Embryonic facial prominence (tissue), 1 donor: ENCODE results near the gene SEBOX.

ENCODE experiments used
- DNase-seq: peaks from one replicate; pipeline ENCODE4 v3.0.0-alpha.2; 2016; ENCODE audit errors: extremely low spot score

SEBOX gene

DNA sequence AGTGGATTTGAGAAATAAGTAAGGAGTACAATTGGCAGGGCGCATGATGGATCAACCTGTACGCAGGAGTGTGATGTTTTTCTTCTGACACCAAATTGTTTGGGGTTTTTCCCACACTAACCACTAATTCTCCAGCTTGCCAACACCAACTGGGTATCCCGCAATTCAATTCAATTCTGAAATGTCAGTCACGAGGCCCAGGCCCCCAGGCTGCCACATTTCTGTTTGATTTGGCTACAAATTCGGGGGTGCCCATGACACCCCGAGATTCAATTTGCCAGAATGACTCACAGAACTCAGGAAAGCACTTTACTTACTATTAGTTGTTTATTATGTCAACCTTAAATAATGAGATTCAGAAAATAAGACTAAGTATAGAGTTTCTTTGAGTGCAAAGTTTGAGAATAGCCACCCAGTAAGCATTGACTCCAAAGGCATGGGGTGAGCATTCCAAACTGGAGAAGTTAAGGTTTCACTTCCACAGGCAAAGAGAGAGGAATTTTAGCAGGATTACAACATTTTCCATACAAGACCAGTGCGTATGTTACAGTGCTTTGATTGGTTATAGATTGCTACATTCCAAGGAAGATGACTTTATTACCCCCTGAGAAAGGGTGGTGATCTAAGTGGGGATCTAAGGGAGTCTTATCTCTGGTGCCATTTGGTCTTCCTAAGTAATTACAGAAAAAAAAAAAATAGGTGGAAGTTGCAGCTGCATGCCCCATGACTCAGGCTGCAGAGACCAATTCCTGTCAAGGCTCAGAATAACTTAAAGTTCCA is 29.5 kb upstream of the SEBOX start:
- no peak for DNase-seq

DNA sequence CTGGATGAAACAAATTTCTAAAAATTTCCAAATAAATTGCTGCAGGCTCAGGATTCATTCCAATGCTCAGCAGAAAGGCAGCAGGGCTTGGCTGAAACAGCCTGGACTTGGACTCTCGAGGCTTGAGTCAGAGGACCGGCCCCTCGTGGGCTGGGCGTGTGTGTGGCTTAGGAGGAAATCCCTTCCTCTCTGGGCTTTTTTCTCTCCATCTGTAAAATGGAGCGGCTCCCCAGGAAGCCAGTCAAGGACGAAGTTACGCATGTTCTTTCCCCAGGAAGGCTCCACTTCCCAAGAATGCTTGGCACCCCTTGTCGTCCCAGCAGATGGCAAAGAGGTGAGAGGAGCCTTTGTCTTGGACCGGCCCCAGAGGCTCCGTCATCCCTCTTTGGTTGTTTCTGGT is 27.5 kb upstream of the SEBOX start:
- DNase-seq, result no peak

GRCh38 chr17:28391401-28391800 is 26.4 kb upstream of the SEBOX start:
- DNase-seq, result no peak

- no peak for DNase-seq
Measured at GRCh38 chr17:28390984-28391383, 26.0 kb upstream of the SEBOX start.

- DNase-seq, result no peak
Measured at GRCh38 chr17:28390563-28390962, 25.6 kb upstream of the SEBOX start.

GRCh38 chr17:28390141-28390540 is 25.1 kb upstream of the SEBOX start:
- no peak for DNase-seq

GRCh38 chr17:28388106-28388505 is 23.1 kb upstream of the SEBOX start:
- DNase-seq, result no peak

GRCh38 chr17:28386391-28386790 is 21.4 kb upstream of the SEBOX start:
- no peak for DNase-seq

- no peak for DNase-seq
Measured at GRCh38 chr17:28385406-28385805, 20.4 kb upstream of the SEBOX start.

- no peak for DNase-seq
Measured at GRCh38 chr17:28385037-28385400, 20.0 kb upstream of the SEBOX start.

DNA sequence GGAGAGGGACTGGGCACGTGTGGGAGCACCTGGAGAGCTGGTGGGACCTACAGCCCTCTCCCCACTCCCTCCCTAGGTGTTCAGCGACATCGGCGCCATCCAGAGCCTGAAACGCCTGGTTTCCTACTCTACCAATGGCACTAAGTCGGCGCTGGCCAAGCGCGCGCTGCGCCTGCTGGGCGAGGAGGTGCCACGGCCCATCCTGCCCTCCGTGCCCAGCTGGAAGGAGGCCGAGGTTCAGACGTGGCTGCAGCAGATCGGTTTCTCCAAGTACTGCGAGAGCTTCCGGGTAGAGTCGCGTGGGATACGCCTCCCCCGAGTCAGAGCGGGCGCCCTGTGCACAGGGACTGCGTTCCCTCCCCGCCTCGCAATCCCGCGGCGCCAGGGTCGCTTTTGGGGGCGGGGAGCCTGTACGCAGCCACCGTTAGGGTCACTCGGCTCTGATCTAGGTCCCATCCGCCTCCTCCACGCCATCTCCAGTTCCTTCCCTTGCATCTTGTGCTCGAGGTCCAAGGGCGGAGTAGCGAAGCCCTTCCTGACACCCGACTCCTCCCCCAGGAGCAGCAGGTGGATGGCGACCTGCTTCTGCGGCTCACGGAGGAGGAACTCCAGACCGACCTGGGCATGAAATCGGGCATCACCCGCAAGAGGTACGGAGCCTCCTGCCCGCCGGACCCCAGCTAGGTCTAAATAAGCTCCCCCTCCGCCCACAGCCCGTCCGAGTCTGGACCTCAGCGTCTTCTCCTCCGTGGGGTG is 19.5 kb upstream of the SEBOX start:
- no peak for DNase-seq

DNA sequence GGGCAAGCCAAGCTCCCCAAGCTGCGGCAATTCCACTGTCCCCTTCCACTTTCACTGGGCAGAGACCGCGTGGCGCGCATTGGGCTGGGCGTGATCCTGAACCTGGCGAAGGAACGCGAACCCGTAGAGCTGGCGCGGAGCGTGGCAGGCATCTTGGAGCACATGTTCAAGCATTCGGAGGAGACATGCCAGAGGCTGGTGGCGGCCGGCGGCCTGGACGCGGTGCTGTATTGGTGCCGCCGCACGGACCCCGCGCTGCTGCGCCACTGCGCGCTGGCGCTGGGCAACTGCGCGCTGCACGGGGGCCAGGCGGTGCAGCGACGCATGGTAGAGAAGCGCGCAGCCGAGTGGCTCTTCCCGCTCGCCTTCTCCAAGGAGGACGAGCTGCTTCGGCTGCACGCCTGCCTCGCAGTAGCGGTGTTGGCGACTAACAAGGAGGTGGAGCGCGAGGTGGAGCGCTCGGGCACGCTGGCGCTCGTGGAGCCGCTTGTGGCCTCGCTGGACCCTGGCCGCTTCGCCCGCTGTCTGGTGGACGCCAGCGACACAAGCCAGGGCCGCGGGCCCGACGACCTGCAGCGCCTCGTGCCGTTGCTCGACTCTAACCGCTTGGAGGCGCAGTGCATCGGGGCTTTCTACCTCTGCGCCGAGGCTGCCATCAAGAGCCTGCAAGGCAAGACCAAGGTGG is 16.3 kb upstream of the SEBOX start:
- no peak for DNase-seq

DNA sequence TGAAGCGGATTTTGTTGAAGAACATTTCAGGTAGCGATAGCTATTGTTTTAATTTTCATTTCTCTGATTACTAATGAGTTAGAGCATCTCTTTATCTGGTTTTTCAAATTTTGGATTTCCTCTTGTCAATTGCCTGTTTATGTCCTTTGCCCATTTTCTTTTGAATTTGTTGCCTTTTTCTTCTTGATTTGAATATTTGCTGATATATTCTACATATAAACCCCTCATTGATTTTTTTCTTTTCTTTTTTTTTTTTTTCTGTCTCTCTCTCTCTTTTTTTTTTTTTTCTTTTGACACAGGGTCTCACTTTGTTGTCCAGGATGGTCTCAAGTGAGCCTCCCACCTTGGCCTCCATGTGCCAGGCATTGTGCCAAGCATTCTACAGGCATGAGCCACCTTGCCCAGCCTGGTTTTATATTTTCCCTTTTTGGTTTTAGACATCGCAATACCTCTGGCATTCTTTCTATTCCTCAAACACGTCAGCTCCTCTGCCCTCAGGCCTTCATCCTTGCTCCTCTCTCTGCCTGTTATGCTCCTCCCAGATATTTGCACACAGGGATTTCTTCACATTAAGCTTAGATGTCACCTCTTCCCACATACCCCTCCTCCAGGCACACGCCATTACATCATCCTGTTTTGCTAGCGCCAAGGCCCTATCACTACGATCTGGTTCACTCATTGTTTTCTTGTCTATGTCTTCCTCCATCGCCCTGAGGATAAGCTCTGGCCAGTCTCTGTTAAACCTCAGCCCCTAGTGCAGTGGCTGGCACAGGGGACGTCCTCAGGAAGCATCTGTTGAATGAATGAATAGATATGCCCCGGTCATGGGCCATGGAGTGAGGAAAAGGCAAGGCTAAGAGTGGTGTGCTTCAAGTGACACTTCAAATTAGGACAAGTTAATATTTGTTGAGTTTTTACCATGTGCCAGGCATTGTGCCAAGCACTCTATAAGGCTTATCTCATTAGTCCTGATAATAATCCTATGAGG is 15.1 kb upstream of the SEBOX start:
- no peak for DNase-seq

DNA sequence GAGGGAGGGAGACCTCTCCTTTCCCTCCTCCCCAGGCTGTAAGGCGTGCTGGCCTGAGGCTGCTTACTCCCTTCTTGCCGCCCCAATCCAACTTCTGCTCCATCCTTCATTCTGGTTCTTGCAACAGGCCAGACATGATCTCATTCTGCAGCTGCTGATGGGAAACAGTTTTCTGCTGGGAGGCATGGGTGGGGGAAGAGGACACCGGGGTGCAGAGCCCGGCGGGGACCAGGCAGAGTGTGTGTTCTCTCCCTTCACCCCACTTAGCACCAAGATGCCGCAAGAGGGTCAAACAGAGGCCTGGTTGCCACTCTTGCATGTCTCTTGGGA is 7.9 kb upstream of the SEBOX start:
- no peak for DNase-seq

GRCh38 chr17:28372203-28372944 is 7.4 kb upstream of the SEBOX start:
- DNase-seq, result no peak

DNA sequence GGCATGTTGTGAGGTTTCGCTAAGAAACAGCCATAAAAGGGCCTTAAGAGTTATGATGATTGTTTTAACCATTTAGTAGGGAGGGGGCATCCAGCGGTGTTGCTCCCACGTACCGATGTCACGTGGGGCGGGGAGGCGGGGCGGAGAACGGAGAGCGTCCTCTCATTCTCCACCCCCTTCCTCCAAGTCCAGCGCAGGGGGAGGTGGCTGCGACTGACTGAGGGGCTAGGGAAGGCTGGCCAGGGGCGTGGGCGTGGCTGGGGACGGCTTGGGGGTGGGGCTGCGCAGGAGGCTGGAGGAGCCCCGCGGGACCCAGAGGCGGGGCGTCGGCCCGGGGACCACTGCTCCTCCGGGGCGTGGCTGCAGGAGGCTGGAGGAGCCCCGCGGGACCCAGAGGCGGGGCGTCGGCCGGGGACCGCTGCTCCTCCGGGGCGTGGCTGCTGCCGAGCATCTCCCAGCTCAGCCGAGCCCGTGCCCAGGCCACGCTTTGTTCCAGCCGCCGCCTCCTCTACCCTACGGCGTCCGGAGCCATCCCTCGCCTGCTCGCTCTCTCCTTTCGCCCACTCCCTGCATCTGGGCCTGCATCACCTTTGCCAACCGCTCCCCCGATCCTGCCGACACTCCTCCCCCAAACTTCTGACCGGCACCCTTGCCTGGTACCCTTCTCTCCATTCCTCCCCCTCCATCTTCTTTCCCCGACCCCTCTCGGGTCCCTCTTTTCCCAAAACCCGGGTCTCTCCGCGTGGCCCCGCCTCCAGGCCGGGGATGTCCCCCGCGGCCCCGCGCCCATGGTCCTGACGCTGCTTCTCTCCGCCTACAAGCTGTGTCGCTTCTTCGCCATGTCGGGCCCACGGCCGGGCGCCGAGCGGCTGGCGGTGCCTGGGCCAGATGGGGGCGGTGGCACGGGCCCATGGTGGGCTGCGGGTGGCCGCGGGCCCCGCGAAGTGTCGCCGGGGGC is 6.5 kb upstream of the SEBOX start, which contains the start of gene SARM1:
Gene SARM1 (plus strand): TSS at position 450 of the 958 bp plus-strand sequence. CDS start 339 bp downstream, at position 789.
- peak; percentile 54 for DNase-seq

GRCh38 chr17:28370744-28371103 is 5.7 kb upstream of the SEBOX start:
- no peak for DNase-seq

DNA sequence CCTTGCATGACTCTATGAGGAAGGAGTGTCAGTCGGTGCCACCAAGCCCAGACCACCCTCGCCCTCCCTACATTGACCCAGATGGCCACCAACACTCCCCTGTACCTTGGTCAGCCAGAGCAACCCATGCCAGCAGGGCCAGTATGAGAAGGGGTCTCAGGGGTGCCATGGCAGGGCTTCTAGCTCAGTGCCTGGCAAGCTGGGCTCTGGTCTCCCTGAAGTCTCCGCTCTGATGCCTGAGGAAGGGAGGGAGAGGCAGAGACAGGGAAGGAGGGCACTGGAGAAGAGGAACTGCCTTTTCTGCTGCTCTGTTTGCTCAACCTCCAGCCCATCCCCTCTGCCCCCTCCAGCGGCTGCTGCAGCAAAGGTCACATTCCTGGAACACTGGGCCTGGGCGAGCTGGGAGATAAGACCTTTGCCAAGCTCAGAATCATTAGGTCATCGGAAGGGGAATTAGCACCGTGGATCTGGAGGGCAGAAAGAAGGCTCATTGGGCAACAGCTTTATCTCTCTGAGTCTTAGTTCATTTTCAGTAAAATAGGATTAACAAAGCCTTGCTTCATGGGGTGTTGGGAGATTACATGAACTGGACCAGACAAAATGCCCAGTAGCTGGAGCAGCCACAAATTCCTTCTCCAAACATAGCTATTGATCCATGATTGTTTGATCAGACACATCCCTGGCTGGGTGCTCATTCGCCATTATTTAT is 5.2 kb upstream of the SEBOX start, which contains the start of gene VTN:
Gene VTN (minus strand): TSS at position 273 of the 709 bp plus-strand sequence. CDS start 104 bp downstream, at position 169.
- DNase-seq, result no peak

- DNase-seq, result no peak
Measured at GRCh38 chr17:28369684-28370034, 4.7 kb upstream of the SEBOX start.
